CD4-positive, alpha-beta T cell (primary cell): ENCODE data around the gene FGFRL1. TPM values are rescaled to one million over a fixed set of nuclear protein-coding genes. Genes with fewer than 3 reads are reported as not detected.

Source experiments
- ATAC-seq: fragments of 200-7000 bp; cut with Tn5 transposase; one replicate; pipeline ENCODE4 v1.10.0; 2022; ENCODE audit warnings: mild to moderate bottlenecking; ENCODE audit not compliant: poor library complexity
- CTCF ChIA-PET: fragments of 350-600 bp; sonication (Branson Sonifier 250); formaldehyde crosslinking; loops from one replicate; lab custom pipeline; 2021; ENCODE audit warnings: antibody characterized with exemption, inconsistent platforms; lab: Charles Lee
- POLR2A ChIA-PET: fragments of 350-600 bp; sonication (Branson Sonifier 250); formaldehyde crosslinking; loops from one replicate; lab custom pipeline; 2021; ENCODE audit warnings: antibody characterized with exemption, inconsistent platforms; lab: Charles Lee
- DNase-seq, 14 experiments: peaks; one replicate each; pipeline ENCODE4 v3.0.0-alpha.2; 2013 to 2020; ENCODE audit warnings: mixed read lengths in 2 of 14
- H3K27ac ChIP-seq, 2 donors: one replicate each; pipeline versions ENCODE4 v1.5.1 to v1.7.0; 2013; ENCODE audit warnings: low read length in 2 of 2, low read depth in 1 of 2, mild to moderate bottlenecking in 1 of 2
- H3K27me3 ChIP-seq, 2 experiments: 1 replicate in 1 of 2; 2 replicates in 1 of 2; pipeline versions ENCODE4 v1.6.1 to v1.7.0; 2013; ENCODE audit warnings: low read length in 2 of 2, control low read depth in 1 of 2, mild to moderate bottlenecking in 1 of 2, moderate library complexity in 1 of 2; ENCODE audit not compliant: insufficient read depth in 2 of 2, control insufficient read depth in 1 of 2
- H3K36me3 ChIP-seq: one replicate; pipeline ENCODE4 v1.6.1; 2013; ENCODE audit warnings: low read length, control low read depth; ENCODE audit not compliant: insufficient read depth
- H3K4me1 ChIP-seq: one replicate; pipeline ENCODE4 v1.6.1; 2013; ENCODE audit warnings: low read length, control low read depth; ENCODE audit not compliant: insufficient read depth
- H3K4me3 ChIP-seq: one replicate; pipeline ENCODE4 v1.5.1; 2013; ENCODE audit warnings: mild to moderate bottlenecking, low read length, moderate library complexity
- H3K9me3 ChIP-seq, 2 experiments: 1 replicate in 1 of 2; 2 replicates in 1 of 2; pipeline versions ENCODE4 v1.6.1 to v1.7.0; 2013; ENCODE audit warnings: low read length in 2 of 2, mild to moderate bottlenecking in 2 of 2, control low read depth in 1 of 2, moderate library complexity in 1 of 2; ENCODE audit not compliant: control insufficient read depth in 1 of 2, insufficient read depth in 1 of 2
- H3K27ac Mint-ChIP-seq: one replicate; pipeline ENCODE4 v1.8.0; 2020; ENCODE audit warnings: mixed read lengths
- H3K27me3 Mint-ChIP-seq: one replicate; pipeline ENCODE4 v1.8.0; 2021; ENCODE audit warnings: mixed read lengths
- H3K36me3 Mint-ChIP-seq: one replicate; pipeline ENCODE4 v1.8.0; 2021; ENCODE audit warnings: low read depth, mixed read lengths
- H3K4me1 Mint-ChIP-seq: one replicate; pipeline ENCODE4 v1.8.0; 2021; ENCODE audit warnings: low read depth, mixed read lengths
- H3K4me3 Mint-ChIP-seq: one replicate; pipeline ENCODE4 v1.8.0; 2020; ENCODE audit warnings: mild to moderate bottlenecking, mixed read lengths
- H3K9me3 Mint-ChIP-seq: one replicate; pipeline ENCODE4 v1.8.0; 2020; ENCODE audit warnings: mixed read lengths
- CTCF ChIP-seq: fragments of 200-600 bp; IDR thresholded peaks from one replicate; pipeline ENCODE4 v1.8.0; 2022; ENCODE audit warnings: antibody characterized with exemption, mild to moderate bottlenecking
- intact Hi-C, 2 experiments: fragments of 100-400 bp; cut with DNase I in 1 of 2; cut with micrococcal nuclease in 1 of 2; formaldehyde crosslinking; loops; one replicate each; pipeline versions ENCODE4 v1.15.1 to v1.9.0; 2023 to 2025; cut with DNase I, micrococcal nuclease
- total RNA-seq, 174 experiments: library from RNA in 2 of 174; stranded (reverse) in 2 of 174; gene quantifications; one replicate each; pipeline ENCODE4 v1.2.3 and lab custom pipeline; 2021 to 2026

Gene FGFRL1
- total RNA-seq, 2 experiments from 2014 or later, result 21.8 to 25.0 TPM

DNA sequence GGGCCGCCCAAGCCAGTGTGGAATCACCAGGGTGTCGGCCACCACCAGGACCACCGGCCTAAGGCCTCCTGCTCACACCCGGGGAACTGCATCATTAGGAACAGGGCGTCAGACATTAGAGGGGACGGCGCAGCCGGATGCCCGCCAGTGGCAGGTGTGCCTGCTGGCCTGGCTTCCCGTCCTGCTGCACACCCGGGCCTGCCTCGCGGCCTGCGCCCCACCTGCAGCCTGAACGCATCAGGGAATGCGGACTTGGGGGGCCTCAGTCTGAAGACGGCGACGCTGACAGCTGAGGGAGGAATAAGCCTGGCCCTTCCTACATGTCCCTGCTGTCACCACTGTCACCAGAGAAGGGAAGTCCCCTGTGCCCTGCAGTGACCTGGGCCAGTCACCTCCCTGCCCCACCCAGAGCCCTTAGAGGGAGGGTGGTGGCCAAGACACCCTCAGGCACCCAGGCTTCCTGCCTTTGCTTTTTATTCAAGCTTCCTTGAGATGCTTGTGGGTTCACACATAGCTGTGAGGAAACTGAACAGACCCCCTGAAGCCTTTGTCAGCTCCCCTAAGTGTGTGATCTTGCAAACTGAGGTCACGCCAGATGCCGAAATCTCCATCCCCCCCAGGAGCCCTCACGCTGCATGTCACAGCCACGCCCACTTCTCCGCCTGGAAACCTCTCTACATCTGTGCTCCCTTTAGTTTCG lies 41.2 kb upstream of the FGFRL1 start:
- no peak for ATAC-seq
- peak in 3 of 14 experiments; percentile 40 to 83 (median 54) for DNase-seq
- intact Hi-C loops, result loop anchor here (1.0 to 5.0 kb wide), 2 partner anchors 37 to 188 kb away; no protein-coding TSS in a partner anchor
- Mint-ChIP-seq H3K4me3 (peak overlapping the region; percentile 65), H3K27me3 (no peaks in the 10 kb centered on the region), H3K27ac (no peak overlapping the region), H3K36me3 (no peaks in the 10 kb centered on the region), H3K4me1 (no peaks in the 10 kb centered on the region), H3K9me3 (no peaks in the 10 kb centered on the region)
- Histone ChIP-seq H3K27ac (no peak overlapping the region), H3K36me3 (no peaks in the 10 kb centered on the region), H3K4me3 (no peak overlapping the region), H3K9me3 (peaks cover 0 to 8% of the 10 kb centered on the region in 2 experiments), H3K27me3 (peaks cover 0 to 2% of the 10 kb centered on the region in 2 experiments), H3K4me1 (peaks cover 40% of the 10 kb centered on the region)
- TF ChIP-seq CTCF, result no peak
- ChIA-PET POLR2A (no interaction called here), CTCF (no interaction called here)

DNA sequence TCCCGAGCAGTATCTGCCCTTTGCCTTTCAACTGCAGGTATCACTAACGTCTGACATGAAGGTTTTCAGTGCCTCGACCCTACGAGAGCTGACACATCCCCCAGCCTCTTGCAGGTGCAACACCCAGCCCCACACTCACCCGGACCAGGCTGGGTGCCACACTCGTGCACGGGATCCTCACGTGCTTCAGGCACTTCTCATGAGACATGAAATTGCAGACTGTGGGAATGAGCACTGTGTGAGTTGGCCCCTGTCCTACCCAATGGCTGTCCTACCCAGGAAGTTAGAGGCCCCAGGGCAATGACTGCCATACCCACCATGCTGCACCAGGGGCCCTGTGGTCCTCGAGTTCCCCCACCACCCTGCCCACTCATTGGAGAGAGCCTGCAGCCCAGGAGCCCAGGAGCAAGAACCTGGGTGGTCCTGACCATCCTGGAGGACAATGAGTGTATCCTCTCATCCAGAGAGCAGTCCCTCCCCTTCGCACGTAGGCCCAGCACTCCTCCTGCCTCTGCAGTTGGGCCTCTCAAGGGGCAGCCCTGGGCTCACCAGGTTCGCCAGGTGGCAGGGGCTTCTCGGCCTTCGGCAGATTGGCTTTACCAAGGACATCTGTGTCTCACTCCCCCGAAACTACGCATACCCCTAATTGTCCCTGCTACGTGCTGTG lies 40.4 kb upstream of the FGFRL1 start:
- DNase-seq (no peak), ATAC-seq (no peak)
- peaks cover 0 to 2% of the 10 kb centered on the region in 2 experiments for H3K27me3 ChIP-seq
- H3K4me1 Mint-ChIP-seq, result no peaks in the 10 kb centered on the region
- peaks cover 0 to 8% of the 10 kb centered on the region in 2 experiments for H3K9me3 ChIP-seq
- no peaks in the 10 kb centered on the region for H3K9me3 Mint-ChIP-seq
- peak overlapping the region; percentile 65 for H3K4me3 Mint-ChIP-seq
- no peak overlapping the region for H3K27ac Mint-ChIP-seq
- no peak for TF ChIP-seq CTCF
- no peak overlapping the region for H3K27ac ChIP-seq
- H3K36me3 Mint-ChIP-seq, result no peaks in the 10 kb centered on the region
- no peak overlapping the region for H3K4me3 ChIP-seq
- POLR2A ChIA-PET, result interaction anchor here (1.9 to 2.0 kb wide), 2 partner anchors 39 to 85 kb away, joined by 4 to 7 read pairs; partner anchors contain the start of genes GAK and TMEM175
- intact Hi-C loops, result loop anchor here (1.0 to 5.0 kb wide), 2 partner anchors 36 to 189 kb away; no protein-coding TSS in a partner anchor
- H3K4me1 ChIP-seq, result peaks cover 40% of the 10 kb centered on the region
- H3K36me3 ChIP-seq, result no peaks in the 10 kb centered on the region
- no peaks in the 10 kb centered on the region for H3K27me3 Mint-ChIP-seq
- CTCF ChIA-PET, result no interaction called here

GRCh38 chr4:971666-972500 lies 39.5 kb upstream of the FGFRL1 start:
- Mint-ChIP-seq H3K9me3 (no peaks in the 10 kb centered on the region), H3K36me3 (no peaks in the 10 kb centered on the region), H3K4me3 (peak overlapping the region; percentile 65), H3K4me1 (no peaks in the 10 kb centered on the region), H3K27ac (no peak overlapping the region), H3K27me3 (no peaks in the 10 kb centered on the region)
- ATAC-seq (no peak), DNase-seq (no peak)
- ChIA-PET POLR2A (interaction anchor here (0.5 to 2.0 kb wide), 4 partner anchors 15 to 1283 kb away, joined by 3 to 7 read pairs (median 4); partner anchors contain the start of genes GAK, IDUA and TMEM175), CTCF (no interaction called here)
- peaks cover 0 to 8% of the 10 kb centered on the region in 2 experiments for H3K9me3 ChIP-seq
- H3K36me3 ChIP-seq, result no peaks in the 10 kb centered on the region
- no peak overlapping the region for H3K27ac ChIP-seq
- H3K4me3 ChIP-seq, result peak overlapping the region; percentile 63
- intact Hi-C loops, result loop anchor here in 1 of 2 experiments (5.0 kb wide), 1 partner anchor 190 kb away; no protein-coding TSS in a partner anchor
- H3K4me1 ChIP-seq, result peaks cover 40% of the 10 kb centered on the region
- no peak for TF ChIP-seq CTCF
- peaks cover 0 to 2% of the 10 kb centered on the region in 2 experiments for H3K27me3 ChIP-seq
